A172 (cell line): ENCODE measurements around the gene MYOF. TPM values are rescaled to one million over a fixed set of nuclear protein-coding genes. Genes with fewer than 3 reads are reported as not detected.
A peak's percentile ranks its signal among the peaks of the same experiment; 100 is the strongest.
"Not testable (repeated sequence)": the region's sequence is repeated elsewhere in the genome, so short reads cannot be mapped to it uniquely, and the experiment has no call there.

Source experiments
- DNase-seq: peaks from one replicate; pipeline ENCODE4 v3.0.0-alpha.2; 2015; ENCODE audit warnings: low spot score
- total RNA-seq: library from RNA; depleted of rRNA; stranded (reverse); fragments of >200 nt; shearing (Covaris generic); gene quantifications from 2 replicates; pipeline ENCODE4 v1.2.3, GENCODE V29; 2014

The MYOF gene
- total RNA-seq, 1 experiment from 2014 or later: 317 TPM

DNA sequence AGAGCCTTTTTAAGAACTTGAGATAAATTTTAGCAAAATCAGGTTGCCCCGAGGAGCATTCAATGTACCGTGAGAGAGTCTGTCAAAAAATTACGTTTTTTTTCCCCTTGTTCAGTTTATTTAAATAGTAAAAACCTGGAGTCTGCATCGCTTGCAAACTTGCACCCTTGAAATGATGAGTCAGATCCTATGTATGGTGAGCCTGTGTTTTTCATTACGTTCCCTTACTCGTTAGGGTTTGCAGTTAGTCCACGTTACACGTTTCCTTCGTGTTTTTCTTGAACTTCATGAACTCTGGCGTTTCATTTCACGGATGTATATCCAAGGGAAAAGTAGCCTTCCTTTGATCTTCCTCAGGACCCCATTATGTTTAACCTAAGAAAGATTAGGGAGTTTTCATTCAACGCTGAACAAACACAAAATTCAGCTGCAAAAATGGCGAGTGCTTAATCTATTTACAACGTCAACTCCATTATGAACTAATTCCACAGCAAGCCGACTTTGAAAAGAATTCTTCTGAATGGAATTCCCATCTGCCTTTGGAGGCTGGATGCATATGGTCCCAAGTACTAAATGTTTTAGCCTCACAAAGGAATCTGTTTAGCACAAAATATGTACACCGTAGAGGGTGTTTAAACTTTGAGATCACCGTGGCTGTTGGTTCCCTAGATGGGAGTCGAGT lies 182.4 kb downstream of the MYOF start:
- DNase-seq: no peak

DNA sequence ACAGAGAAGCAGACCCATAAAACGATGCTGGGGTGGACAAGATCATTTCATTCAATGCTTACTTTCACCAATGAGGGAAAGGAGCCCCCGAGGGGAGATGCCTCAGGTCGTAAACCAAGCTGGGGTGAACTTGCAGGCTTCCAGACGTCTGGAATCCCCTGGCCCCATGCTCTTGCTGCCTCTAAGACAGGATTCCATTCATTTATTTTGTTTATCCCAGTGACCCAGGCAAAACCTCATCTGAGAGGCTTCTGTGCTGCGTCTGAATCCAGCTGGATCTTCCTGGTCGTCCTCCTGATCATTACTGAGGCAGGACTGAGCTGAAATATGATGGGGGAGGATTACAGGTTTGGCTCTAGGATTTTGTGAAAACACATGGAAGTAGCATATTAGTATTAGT lies 182.9 kb downstream of the MYOF start:
- no peak for DNase-seq

DNA sequence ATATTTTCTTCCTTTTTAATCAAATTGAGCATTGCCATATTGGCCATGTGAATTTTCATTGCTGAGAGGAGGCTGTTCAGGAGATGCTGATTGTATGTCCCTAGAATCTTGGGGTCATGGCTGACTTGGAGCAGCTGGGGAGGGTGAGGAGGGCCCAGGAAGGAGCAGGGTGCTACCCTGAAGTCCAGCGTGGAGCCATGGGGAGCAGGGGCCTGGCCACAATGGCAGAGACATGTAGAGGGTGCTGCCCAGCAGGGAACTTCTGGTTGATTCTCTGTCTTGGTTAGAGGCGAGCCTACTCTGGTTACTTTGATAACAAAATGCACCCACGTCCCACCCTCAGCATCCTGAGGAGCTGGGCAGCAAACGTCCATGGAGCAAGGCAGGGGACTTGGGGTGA lies 186.0 kb downstream of the MYOF start:
- DNase-seq: no peak

DNA sequence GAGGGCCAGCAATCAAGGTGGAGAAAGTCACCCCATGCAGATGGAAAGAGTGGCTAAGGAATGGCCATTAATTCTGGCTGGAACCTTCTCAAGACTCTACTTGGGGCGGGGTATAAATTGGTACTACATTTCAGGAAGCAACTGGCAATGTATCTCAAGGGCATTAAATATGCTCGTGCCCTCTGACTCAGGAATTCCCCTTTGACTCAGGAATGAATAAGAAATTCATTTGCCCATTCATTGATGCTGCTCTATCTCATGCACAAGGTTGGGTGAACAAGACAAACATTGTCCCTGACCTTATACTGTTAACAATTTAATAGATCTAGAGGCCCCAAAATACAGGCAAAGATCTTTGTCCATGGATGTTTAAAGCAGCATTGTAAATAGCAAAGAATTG lies 188.1 kb downstream of the MYOF start:
- DNase-seq: peak; percentile 43

DNA sequence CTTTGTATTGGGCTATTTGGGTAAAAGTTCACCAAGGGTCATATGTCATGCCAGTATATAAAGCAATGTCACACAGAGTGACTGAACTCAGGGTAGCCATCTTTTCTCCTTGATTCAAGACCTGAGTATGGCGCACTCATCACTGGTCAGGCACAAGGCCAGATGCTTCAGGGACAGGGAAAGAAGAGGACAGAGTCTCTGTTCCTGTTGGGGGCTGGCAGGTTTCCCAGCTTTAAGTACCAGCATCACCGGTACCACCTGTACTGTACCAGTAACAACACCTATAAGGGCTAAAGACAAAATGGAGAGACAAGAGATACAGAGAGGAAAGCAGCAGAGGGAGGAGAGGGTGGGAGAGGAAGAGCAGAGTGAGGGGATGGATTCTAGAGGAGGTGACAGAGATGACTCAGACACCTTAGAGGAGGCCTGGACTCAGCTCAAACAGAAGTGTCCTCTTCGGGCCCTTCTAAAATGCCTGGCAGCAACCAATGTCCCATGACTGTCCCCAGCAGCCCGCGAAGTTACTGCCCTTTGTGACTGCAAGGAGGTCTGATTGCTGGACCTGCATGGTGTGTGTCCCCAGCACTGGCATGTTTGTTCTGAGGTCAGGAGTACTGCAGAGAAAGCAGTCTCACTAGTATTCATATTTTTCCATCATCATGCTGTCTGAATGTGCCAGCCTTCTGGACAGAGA lies 191.3 kb downstream of the MYOF start:
- DNase-seq: no peak

DNA sequence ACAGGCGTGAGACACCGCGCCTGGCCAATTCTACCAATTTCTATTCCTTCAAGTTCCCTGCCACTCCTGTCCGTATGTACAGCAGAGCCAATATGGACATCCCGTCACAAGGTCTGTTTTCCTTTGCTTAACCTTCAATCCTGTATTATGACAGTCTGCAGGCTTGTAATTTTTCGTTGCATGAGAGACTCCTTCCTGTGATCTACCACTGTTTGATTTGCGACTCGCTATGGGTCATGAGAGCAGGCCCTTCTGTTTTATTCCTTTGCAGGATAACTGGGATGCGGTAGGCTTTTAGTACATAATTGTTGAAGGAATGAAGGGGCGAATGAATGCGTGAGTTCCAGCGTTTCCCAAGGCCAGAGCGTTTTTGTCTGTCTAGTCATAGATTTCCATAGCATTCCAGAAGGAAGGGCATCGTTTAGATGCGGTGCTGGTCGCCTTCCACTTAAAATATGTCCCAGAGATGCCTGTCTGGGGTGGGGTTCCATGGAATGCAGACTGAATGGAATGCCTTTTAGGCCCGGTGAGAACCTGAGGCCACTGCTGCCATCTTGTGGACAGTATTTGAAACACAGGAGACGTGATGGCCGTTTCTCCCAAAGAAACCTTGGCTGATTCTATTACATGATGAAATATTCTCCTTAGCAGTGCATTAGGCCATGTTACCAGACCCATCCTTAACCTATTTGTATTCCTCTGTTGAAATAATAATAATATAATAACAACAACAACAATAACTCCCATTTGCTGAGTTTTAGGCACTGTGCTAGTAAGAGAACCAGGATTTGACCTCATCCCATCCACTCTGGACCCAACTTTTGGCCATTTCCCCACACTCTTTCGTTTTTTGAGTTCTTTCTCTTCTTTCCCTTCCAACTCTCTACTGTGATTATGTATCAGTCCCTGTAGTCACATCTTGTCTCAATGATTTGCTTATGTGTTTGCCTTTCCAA lies 193.2 kb downstream of the MYOF start:
- peak; percentile 96 for DNase-seq

DNA sequence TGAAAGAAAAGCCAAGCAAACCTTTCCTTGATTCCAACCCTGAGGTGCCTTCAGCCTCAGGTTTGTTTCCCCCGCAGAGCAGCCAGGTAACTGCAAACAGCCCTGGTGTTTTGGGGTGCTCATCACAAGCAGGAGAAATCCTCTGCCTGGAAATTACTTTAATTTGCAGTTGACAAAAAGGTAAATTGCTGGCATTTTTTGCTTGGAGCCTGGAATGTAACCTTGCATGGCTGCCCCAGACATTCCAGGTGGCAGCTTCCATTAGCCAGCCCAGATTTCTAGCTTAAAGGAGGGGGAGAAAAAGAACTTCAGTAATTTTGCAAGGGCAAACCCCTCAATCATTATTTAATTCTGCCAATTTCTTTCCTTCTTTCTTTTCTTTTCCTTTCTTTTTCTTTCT lies 194.4 kb downstream of the MYOF start:
- DNase-seq: no peak

DNA sequence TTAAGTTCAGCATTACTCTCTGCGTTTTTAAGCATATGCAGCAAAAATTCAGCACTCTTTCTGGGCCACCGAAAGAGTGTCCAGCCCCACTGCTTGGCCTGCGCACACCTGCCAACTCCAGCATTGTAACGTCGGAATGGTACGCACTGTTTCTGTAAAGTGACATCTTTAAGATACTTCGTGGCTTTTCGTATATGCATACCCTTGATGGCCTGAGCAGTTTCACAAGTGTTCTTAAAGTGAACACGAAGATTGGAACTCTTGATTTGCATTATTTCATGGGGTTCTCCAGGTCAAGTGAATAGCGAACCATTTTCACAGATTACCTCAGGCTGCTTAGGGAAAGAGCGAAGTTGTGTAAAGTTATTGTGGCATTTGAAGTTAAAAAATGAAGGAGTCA lies 197.9 kb downstream of the MYOF start:
- DNase-seq: not testable (repeated sequence)

DNA sequence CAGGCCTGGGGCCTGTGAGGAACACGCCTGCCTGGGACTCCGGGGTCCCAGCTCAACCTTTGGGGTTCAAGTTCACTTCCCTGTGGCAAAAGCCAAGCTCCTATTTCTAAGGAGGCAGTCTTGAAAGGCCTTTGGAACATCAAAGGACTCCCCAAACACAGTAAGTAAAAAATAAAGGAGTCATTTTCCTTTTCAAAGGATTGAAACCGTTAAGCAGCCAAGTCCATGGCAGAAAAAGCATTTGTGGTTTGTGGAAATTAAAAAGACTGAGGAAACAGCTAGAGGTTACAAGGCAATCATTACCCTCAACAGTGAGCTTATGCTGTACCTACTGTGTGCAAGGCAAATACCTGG lies 200.8 kb downstream of the MYOF start:
- DNase-seq: no peak

DNA sequence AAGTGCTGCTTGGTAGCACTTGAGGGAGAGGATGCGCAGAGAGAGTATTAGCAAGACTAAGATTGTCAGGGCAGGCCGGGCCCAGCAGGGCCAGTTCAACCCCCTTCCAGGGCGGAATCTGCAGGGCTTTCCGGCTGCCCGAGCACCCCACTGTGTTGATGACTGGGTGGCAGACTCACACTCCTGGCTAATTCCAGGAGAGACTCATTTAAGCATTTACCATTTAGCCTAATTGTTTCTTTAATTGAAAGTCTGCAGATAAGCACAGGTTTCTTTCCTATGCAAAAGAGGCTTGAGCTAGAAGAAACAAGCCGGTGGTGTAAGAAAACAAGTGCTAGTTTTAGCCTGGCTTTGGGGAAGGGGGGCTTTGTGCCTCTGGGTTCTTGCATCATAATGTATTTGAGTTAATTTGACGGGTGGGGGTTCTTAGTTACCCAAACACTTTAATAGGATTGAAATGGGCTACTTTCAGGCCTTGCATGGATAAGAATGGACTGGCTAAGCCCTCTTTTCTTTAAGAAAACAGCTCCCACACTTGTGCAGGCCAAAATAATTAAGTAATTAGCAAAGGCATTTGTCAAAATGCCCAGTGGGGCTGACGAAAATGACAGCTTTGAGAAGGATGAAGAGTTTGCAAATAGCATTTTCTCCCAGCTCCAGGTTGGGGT lies 201.3 kb downstream of the MYOF start:
- no peak for DNase-seq

DNA sequence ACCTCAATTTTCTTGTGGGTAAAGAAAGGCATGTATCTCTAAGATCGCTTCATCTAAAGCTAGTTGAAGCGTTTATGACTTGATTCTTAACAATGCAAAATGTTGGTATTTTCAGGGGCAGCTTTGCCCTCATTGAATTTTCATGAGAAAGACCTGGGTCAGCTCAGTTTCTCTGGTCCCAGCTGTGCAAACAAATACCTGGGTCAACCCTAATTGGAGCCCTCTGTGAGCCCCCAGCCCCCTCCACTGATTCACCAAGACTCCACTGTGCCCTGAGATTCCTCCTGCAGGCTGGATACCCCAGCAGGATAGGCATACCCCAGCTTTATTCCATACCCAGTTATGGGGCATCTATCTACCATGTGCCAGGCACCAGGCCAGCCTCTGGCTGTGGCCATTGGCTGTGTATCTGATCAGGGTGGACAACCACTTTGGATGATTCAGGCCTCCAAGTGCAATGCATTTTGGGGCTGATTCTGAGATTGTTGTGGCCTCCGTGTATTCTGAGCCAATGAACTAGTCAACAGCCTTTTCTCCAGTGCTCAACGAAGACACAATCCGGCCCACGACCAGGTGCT lies 201.9 kb downstream of the MYOF start:
- no peak for DNase-seq

DNA sequence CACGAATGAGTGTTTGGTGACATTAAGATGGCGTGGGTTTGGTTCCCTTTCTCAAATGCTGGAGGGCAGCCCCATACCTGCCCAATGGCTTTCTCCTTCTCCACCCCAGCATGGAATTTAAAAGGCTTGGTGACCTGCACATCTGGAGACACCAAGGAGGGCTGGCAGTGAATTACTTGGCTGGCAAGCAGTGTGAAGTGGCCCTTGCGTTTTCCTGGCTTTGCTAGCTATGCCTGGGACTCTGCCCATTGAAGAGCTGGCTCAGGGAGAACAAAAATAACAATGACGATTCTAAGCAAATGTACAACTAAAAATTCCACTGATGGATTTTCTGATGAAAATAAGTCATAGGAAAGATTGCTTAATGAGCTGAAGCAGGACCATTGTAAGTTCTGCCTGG lies 204.8 kb downstream of the MYOF start:
- no peak for DNase-seq

DNA sequence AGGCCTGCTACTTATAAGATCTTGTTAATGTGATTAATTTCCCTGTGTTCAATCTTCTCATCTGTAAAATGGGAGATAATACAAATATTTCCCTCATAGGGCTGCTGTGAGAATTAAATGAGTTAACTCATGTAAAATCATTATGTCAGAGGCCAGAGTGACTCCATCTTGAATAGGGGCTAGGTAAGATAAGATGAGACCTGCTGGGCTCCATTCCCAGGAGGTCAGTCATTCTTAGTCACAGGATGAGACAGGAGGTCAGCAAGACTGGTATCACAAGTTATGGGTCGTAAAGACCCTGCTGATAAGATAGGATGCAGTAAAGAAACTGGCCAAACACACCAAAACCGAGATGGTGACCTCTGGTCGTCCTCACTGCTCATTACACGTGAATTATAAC lies 207.7 kb downstream of the MYOF start:
- DNase-seq: no peak

DNA sequence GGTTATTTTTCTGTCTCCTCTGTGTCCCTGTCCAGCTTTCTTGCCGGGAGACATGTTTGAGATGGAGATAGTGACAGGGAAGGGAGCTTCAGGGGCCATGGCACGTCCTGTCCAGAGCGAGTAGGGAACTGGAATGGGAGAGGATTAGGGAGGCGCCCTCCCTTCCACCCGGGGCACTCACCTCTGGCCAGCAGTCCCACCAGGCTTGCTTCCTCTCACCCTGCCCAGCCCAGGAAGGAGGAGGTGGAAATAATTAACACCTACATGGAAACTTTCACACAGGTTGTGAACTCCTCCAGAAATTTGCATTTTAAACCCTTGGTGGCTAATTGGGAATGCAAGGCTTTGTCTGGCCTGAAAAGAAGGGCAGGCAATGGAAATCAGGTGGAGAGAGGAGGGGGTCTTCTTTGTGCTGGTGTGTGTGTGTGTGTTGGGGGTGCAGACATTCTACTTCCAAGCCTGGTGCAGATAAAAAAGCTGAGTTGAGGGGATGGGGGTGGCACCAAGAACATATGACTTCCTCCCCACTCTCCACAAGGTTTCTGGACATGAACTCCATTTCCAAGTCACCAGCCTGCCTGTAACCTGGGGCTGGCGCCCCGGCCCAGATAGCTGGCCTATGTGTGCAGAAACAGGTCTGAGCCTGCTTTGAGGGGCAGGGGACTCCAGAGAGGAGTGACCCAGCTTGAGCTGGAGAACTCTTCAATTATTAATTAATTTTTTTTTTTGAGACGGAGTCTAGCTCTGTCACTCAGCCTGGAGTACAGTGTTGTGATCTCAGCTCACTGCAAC lies 209.1 kb downstream of the MYOF start:
- no peak for DNase-seq

DNA sequence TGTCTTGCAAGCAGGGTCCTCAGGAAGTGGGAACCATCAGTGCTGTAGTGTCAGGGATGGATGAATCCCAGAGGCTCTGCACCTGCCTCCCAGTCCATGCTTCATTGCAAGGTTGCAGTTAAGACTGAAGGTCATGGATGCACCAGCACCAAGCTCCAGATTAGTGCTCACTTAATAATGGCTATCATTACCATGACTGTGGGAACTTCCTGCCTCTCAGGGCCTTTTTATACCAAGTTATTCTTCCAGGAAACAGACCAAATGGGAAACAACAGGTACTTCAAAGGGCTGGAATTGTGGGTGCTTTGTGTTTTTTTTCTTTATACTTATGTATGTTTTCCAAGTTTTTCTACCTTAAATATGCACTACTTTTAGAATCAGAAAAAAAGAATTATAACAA lies 210.8 kb downstream of the MYOF start:
- no peak for DNase-seq

DNA sequence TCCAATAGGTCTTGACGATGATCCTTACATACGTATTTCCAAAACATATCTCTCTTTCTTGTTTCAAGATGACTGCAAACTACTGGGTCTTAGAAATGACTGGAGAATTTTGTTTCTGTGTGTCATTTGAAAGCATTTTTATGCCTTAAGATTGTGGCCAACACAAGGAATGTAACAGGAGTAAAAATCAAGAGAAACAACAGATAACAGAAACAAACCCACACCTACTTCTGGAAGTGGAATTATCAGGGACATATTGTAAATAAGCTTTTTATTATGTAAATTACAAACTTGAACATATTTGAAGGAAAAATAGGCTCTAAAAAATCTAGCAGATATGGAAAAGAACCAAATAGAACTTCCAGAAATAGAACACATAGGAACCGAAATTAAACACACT lies 212.9 kb downstream of the MYOF start:
- DNase-seq: no peak

DNA sequence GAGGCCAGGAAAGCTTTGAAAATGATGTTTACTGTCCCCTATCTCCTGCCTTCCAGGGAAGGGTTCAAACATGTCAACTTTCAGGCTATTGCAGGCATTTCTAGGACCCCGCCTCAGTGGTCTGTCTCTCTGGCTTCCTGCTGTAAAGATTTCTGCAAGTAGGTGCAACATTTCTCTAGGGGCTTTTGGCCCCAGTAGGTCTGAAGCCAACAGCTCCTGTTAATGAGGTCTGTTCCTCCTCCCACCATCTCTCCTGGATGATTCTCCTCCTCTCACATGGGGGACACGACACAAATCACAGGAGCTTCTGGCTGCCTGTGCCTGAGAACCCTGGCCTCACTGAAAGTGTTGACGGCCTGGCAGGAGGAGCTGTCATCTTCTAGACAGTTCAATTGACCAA lies 214.1 kb downstream of the MYOF start:
- DNase-seq: no peak

DNA sequence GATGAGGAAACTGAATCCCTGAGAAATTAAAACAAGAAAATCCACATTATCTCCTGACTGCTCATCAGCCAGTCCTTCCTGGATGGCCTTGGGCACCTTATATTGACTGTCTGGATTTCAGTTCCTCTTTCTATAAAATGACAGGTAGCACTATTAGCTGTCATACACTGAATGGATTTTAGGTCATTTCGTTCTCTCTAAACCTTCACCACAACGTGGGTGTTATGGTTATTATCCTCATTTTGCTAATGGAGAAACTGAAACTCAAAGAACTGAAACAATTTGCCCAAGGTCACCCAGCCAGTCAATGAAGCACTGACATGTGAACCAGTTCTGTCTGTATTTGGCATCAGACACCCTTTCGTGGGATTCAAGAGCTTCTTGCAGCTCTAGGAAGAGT lies 214.6 kb downstream of the MYOF start:
- DNase-seq: no peak

DNA sequence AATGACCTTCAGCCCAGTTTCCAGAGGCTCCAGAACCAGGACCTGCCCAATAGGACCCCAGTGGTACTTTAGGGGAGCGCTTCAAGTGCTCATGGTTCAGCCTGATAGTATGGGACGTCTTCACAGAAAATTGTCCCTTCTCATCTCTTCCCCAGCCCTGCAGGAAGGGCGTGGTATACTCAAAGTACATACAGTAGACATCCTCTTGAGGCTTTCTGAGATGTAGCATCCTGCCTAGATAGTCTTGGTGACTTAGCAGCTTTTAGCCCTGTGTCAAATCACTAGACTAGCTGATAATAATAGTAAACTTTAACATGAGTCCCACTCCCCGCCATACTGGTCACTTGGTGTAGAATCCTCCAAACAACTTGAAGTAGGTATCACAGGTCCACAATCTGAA lies 215.3 kb downstream of the MYOF start:
- no peak for DNase-seq

DNA sequence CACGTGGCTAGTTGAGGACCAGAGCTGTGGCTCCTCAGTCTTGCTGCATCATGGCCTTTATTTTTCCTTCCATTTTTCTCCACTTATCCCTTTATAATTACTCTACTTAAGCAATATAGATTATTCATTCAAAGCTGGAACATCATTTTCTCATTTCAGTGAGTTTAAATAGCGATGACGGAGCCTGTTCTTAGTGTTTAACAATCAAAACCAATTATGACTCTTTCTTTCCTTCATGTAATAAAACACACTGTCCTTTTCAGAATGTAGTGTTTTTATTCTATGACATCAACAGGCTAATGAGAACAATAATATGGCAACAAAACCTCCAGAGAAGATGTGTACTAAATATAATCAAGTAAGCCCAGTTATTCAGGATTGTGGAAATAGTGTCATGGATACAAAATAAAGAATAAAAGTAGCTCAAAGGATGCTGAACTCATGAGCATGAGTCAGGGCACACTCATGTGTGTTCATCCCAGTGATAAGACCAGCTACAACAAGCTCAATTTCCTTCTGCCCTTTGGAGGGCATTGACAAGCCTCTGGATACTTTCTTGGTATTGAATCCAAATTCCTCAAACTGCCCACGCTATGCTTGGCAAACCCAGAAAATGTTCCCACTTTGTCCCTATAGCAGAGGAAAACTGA lies 220.0 kb downstream of the MYOF start:
- peak; percentile 18 for DNase-seq
